Breast epithelium (tissue), 4 donors: ENCODE data around the gene ITGB4. TPM values are rescaled to one million over a fixed set of nuclear protein-coding genes. Genes with fewer than 3 reads are reported as not detected.

ENCODE experiments used
- DNase-seq, 2 donors: peaks; one replicate each; pipeline ENCODE4 v3.0.0-alpha.2; 2019; ENCODE audit warnings: low spot score in 2 of 2
- H3K27ac ChIP-seq, 2 donors: fragments of 200-600 bp; sonication (generic) in 1 of 2; one replicate each; pipeline ENCODE4 v1.5.1; 2016 to 2019; ENCODE audit warnings: mild to moderate bottlenecking in 1 of 2
- H3K27me3 ChIP-seq, 2 donors: fragments of 200-600 bp; sonication (generic) in 1 of 2; one replicate each; pipeline versions ENCODE4 v1.5.1 to v1.6.0; 2017 to 2019; ENCODE audit warnings: control low read depth in 1 of 2, mild to moderate bottlenecking in 1 of 2
- H3K36me3 ChIP-seq: fragments of 200-600 bp; one replicate; pipeline ENCODE4 v1.5.1; 2019
- H3K4me1 ChIP-seq, 2 donors: fragments of 200-600 bp; sonication (generic); one replicate each; pipeline ENCODE4 v1.5.1; 2016 to 2019; ENCODE audit warnings: control low read depth in 1 of 2
- H3K4me3 ChIP-seq, 3 donors: fragments of 200-600 bp; sonication (generic); 1 replicate in 2 of 3; 2 replicates in 1 of 3; pipeline ENCODE4 v1.5.1; 2016 to 2019; ENCODE audit warnings: mild to moderate bottlenecking in 3 of 3, moderate library complexity in 2 of 3
- H3K9me3 ChIP-seq, 2 donors: fragments of 200-600 bp; sonication (generic) in 1 of 2; one replicate each; pipeline ENCODE4 v1.5.1; 2016 to 2019; ENCODE audit warnings: control low read depth in 1 of 2
- CTCF ChIP-seq, 3 donors: fragments of 450-650 bp; IDR thresholded peaks; one replicate each; pipeline ENCODE4 v1.5.1; 2016 to 2017; ENCODE audit warnings: antibody characterized with exemption in 3 of 3, mild to moderate bottlenecking in 3 of 3, moderate library complexity in 3 of 3
- POLR2A ChIP-seq: fragments of 450-650 bp; IDR thresholded peaks from one replicate; pipeline ENCODE4 v1.6.1; 2016; ENCODE audit warnings: antibody characterized with exemption, mild to moderate bottlenecking, moderate library complexity
- POLR2AphosphoS5 ChIP-seq, 3 donors: sonication (generic); formaldehyde crosslinking; IDR thresholded peaks; one replicate each; pipeline ENCODE4 v1.6.1; 2017; ENCODE audit warnings: antibody characterized with exemption in 3 of 3
- intact Hi-C: fragments of 100-400 bp; cut with DNase I; formaldehyde crosslinking; loops from one replicate; pipeline ENCODE4 v1.15.1; 2023; ENCODE audit warnings: low total_unique reads
- total RNA-seq, 3 donors: library from RNA; depleted of rRNA; stranded (reverse); fragments of >200 nt; gene quantifications; one replicate each; pipeline ENCODE4 v1.1.0, GENCODE V29; 2016

ITGB4 gene
- total RNA-seq, 3 donors from 2014 or later, result 9.8 to 125 (median 67.2) TPM

GRCh38 chr17:75737133-75737962, 16.1 kb downstream of the ITGB4 start:
- DNase-seq, result no peak
- no peak overlapping the region for H3K4me3 ChIP-seq
- H3K4me1 ChIP-seq, result no peaks in the 10 kb centered on the region
- H3K27me3 ChIP-seq, result no peaks in the 10 kb centered on the region
- no peak overlapping the region for H3K27ac ChIP-seq
- intact Hi-C loops, result no loop called here
- H3K36me3 ChIP-seq, result peaks cover 7% of the 10 kb centered on the region
- H3K9me3 ChIP-seq, result no peaks in the 10 kb centered on the region
- no peak for TF ChIP-seq POLR2AphosphoS5 (IDR thresholded peaks at IDR 0.05)
- no peak for TF ChIP-seq POLR2A
- no peak for TF ChIP-seq CTCF (IDR thresholded peaks at IDR 0.05)

GRCh38 chr17:75738218-75738802, 17.1 kb downstream of the ITGB4 start:
- Histone ChIP-seq H3K36me3 (peaks cover 7% of the 10 kb centered on the region), H3K27me3 (no peaks in the 10 kb centered on the region), H3K9me3 (no peaks in the 10 kb centered on the region), H3K4me1 (no peaks in the 10 kb centered on the region), H3K27ac (no peak overlapping the region), H3K4me3 (no peak overlapping the region)
- DNase-seq, result no peak
- TF ChIP-seq CTCF (IDR thresholded peaks at IDR 0.05), result no peak
- TF ChIP-seq POLR2A, result no peak
- no peak for TF ChIP-seq POLR2AphosphoS5 (IDR thresholded peaks at IDR 0.05)
- intact Hi-C loops, result no loop called here

- H3K36me3 ChIP-seq, result peaks cover 7% of the 10 kb centered on the region
- intact Hi-C loops, result no loop called here
- H3K9me3 ChIP-seq, result no peaks in the 10 kb centered on the region
- no peak overlapping the region for H3K4me3 ChIP-seq
- no peak for DNase-seq
- TF ChIP-seq POLR2AphosphoS5 (IDR thresholded peaks at IDR 0.05), result no peak
- no peak for TF ChIP-seq POLR2A
- no peak for TF ChIP-seq CTCF (IDR thresholded peaks at IDR 0.05)
- no peaks in the 10 kb centered on the region for H3K4me1 ChIP-seq
- H3K27ac ChIP-seq, result no peak overlapping the region
- H3K27me3 ChIP-seq, result no peaks in the 10 kb centered on the region
Observed at GRCh38 chr17:75739174-75739573, 17.9 kb downstream of the ITGB4 start.

GRCh38 chr17:75739801-75740200, 18.5 kb downstream of the ITGB4 start:
- Histone ChIP-seq H3K4me1 (no peaks in the 10 kb centered on the region), H3K27me3 (no peaks in the 10 kb centered on the region), H3K27ac (no peak overlapping the region), H3K4me3 (no peak overlapping the region), H3K9me3 (no peaks in the 10 kb centered on the region), H3K36me3 (peaks cover 7% of the 10 kb centered on the region)
- no peak for DNase-seq
- intact Hi-C loops, result no loop called here
- no peak for TF ChIP-seq CTCF (IDR thresholded peaks at IDR 0.05)
- no peak for TF ChIP-seq POLR2AphosphoS5 (IDR thresholded peaks at IDR 0.05)
- TF ChIP-seq POLR2A, result no peak

GRCh38 chr17:75740215-75740614, 19.0 kb downstream of the ITGB4 start:
- H3K36me3 ChIP-seq, result peaks cover 7% of the 10 kb centered on the region
- TF ChIP-seq POLR2AphosphoS5 (IDR thresholded peaks at IDR 0.05), result no peak
- no peak for TF ChIP-seq CTCF (IDR thresholded peaks at IDR 0.05)
- no peak for TF ChIP-seq POLR2A
- H3K4me3 ChIP-seq, result no peak overlapping the region
- intact Hi-C loops, result no loop called here
- DNase-seq, result no peak
- no peak overlapping the region for H3K27ac ChIP-seq
- no peaks in the 10 kb centered on the region for H3K4me1 ChIP-seq
- no peaks in the 10 kb centered on the region for H3K9me3 ChIP-seq
- H3K27me3 ChIP-seq, result no peaks in the 10 kb centered on the region
